ENCODE results near the gene WDR26. TPM values are rescaled to one million over a fixed set of nuclear protein-coding genes. Genes with fewer than 3 reads are reported as not detected.

The WDR26 gene
- total and polyA plus RNA-seq, 9 of the 15 experiments (the other 6 are each of a cell fraction or from before 2014, with no cell fraction given): 11.5 to 66.0 (median 39.8) TPM

DNA sequence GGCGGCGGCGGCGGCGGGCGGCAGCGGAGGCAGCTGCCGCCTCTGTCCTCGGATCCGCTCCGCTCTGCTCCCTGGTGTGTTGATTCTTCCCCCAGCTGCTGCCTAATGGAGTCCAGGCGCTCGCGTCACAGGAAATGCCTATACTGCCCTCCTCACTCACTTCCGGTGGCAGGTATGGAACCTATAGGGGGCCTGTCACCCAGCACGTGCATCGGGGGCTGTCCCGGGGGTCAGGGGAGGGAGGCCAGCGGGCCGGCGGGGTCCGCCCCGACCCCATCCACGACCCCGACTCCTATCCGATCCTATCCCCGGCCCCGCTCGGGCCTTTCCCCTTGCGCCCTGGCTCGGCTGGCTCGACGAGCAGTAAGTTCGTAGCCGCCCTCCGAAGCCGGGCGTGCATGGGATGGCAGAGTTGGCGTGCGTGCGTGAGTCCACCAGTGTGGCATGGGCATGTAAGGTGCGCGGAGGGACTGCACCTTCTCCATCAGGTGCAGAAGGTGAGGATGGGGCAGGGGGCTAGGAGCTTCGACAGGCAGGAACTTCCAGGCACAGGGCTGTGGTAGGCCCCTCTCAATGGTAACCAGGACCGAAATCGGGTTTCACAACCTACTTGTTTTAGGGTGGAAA, at the start of gene WDR26 (continued):
- TF ChIP-seq, protein P1, sequence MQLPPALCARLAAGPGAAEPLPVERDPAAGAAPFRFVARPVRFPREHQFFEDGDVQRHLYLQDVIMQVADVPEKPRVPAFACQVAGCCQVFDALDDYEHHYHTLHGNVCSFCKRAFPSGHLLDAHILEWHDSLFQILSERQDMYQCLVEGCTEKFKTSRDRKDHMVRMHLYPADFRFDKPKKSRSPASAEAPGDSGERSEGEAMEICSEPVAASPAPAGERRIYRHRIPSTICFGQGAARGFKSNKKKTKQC (CRISPR knock-in tag; IDR thresholded peaks at IDR 0.05): peak; percentile 82
- peak; percentile 68 for TF ChIP-seq CXXC5 (CRISPR knock-in tag; IDR thresholded peaks at IDR 0.05)
- 0 out of 4 replicates have a peak, but pooled peaks of 1 of the 2 experiments have one; percentile 34 for TF ChIP-seq TBL1XR1 (IDR thresholded peaks at IDR 0.05; ENCODE audit: low read length in 2 of 2)
- TF ChIP-seq ETV5 (CRISPR knock-in tag; IDR thresholded peaks at IDR 0.05; ENCODE audit: low read depth): peak; percentile 87
- TF ChIP-seq MCM3 (IDR thresholded peaks at IDR 0.05): no peak
- TF ChIP-seq KAT7 (CRISPR knock-in tag; IDR thresholded peaks at IDR 0.05; ENCODE audit: borderline replicate concordance): peak; percentile 91; the same call in 1 of the 2 replicates
- peak; percentile 55 for TF ChIP-seq USF2 (CRISPR knock-in tag; IDR thresholded peaks at IDR 0.05)
- 0 out of 2 replicates have a peak, but pooled peaks have one; percentile 10 for TF ChIP-seq ZNF644 (tag; IDR thresholded peaks at IDR 0.05; ENCODE audit: low read depth)
- TF ChIP-seq, protein P2, sequence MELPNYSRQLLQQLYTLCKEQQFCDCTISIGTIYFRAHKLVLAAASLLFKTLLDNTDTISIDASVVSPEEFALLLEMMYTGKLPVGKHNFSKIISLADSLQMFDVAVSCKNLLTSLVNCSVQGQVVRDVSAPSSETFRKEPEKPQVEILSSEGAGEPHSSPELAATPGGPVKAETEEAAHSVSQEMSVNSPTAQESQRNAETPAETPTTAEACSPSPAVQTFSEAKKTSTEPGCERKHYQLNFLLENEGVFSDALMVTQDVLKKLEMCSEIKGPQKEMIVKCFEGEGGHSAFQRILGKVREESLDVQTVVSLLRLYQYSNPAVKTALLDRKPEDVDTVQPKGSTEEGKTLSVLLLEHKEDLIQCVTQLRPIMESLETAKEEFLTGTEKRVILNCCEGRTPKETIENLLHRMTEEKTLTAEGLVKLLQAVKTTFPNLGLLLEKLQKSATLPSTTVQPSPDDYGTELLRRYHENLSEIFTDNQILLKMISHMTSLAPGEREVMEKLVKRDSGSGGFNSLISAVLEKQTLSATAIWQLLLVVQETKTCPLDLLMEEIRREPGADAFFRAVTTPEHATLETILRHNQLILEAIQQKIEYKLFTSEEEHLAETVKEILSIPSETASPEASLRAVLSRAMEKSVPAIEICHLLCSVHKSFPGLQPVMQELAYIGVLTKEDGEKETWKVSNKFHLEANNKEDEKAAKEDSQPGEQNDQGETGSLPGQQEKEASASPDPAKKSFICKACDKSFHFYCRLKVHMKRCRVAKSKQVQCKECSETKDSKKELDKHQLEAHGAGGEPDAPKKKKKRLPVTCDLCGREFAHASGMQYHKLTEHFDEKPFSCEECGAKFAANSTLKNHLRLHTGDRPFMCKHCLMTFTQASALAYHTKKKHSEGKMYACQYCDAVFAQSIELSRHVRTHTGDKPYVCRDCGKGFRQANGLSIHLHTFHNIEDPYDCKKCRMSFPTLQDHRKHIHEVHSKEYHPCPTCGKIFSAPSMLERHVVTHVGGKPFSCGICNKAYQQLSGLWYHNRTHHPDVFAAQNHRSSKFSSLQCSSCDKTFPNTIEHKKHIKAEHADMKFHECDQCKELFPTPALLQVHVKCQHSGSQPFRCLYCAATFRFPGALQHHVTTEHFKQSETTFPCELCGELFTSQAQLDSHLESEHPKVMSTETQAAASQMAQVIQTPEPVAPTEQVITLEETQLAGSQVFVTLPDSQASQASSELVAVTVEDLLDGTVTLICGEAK (IDR thresholded peaks at IDR 0.05): peak; percentile 96
- TF ChIP-seq, protein P2 (CRISPR knock-in tag; IDR thresholded peaks at IDR 0.05): no peak
- peak; percentile 93 for TF ChIP-seq L3MBTL2 (IDR thresholded peaks at IDR 0.05)
- 0 out of 2 replicates have a peak, but pooled peaks have one; percentile 60 for TF ChIP-seq SMAD3 (CRISPR knock-in tag; conservative IDR thresholded peaks at IDR 0.05)
- TF ChIP-seq MCM7 (IDR thresholded peaks at IDR 0.05): no peak
- TF ChIP-seq ZC3H4 (CRISPR knock-in tag; IDR thresholded peaks at IDR 0.05; ENCODE audit: borderline replicate concordance): peak; percentile 89; the same call in 1 of the 2 replicates
- TF ChIP-seq ETS2 (tag; IDR thresholded peaks at IDR 0.05; ENCODE audit: borderline replicate concordance, poor library complexity, severe bottlenecking): no peak

Data from K562 (cell line).